Stimulated activated memory B cell treated with anti-CD40 and anti-IgM and Interleukin-4, amounts not matched to agents 10 μg/mL and 1 μg/mL and 100 μg/mL, for 72 hours (primary cell): ENCODE measurements around the gene MFAP3.
"Not testable (repeated sequence)": the region's sequence is repeated elsewhere in the genome, so short reads cannot be mapped to it uniquely, and the experiment has no call there.

Source experiments
- ATAC-seq: fragments of 150-1000 bp; cut with Tn5 transposase; 2 replicates; pipeline ENCODE4 v1.10.0; 2021
- H3K27ac Mint-ChIP-seq: one replicate; pipeline ENCODE4 v1.8.0; 2022; ENCODE audit warnings: mild to moderate bottlenecking, mixed read lengths
- H3K27me3 Mint-ChIP-seq: one replicate; pipeline ENCODE4 v1.8.0; 2022; ENCODE audit warnings: mixed read lengths
- H3K36me3 Mint-ChIP-seq: one replicate; pipeline ENCODE4 v1.8.0; 2022; ENCODE audit warnings: mixed read lengths
- H3K4me1 Mint-ChIP-seq: one replicate; pipeline ENCODE4 v1.8.0; 2022; ENCODE audit warnings: mixed read lengths
- H3K4me3 Mint-ChIP-seq: one replicate; pipeline ENCODE4 v1.8.0; 2022; ENCODE audit warnings: mild to moderate bottlenecking, moderate library complexity, mixed read lengths
- H3K9me3 Mint-ChIP-seq: one replicate; pipeline ENCODE4 v1.8.0; 2022; ENCODE audit warnings: mixed read lengths

Gene MFAP3

DNA sequence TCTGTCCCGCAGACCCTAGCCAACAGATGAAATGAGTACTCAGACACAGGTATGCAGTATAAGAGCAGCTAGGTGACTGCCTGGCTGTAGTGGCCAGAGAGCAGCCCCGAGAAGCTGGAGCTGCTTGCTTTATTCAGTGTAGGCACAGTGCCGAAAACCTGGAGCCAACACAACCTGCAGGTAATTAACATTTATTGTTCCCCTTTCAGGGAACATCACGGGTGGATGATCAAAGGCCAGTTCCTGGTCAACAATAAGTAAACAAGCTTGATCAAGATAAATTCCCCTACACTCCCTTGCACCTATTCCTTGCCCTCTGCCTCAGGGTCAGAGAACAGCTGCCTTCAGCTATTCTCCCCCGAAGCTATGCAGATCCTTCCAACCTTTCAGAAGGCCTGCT, 31.1 kb downstream of the MFAP3 start:
- not testable (repeated sequence) for H3K27me3 Mint-ChIP-seq, H3K9me3 Mint-ChIP-seq, ATAC-seq, H3K4me1 Mint-ChIP-seq, H3K4me3 Mint-ChIP-seq, H3K36me3 Mint-ChIP-seq, H3K27ac Mint-ChIP-seq

- Mint-ChIP-seq H3K36me3 (no peaks in the 10 kb centered on the region), H3K27me3 (peaks cover 8% of the 10 kb centered on the region), H3K9me3 (no peaks in the 10 kb centered on the region), H3K4me1 (peaks cover 8% of the 10 kb centered on the region), H3K27ac (no peak overlapping the region), H3K4me3 (no peak overlapping the region)
- no peak for ATAC-seq
Measured at GRCh38 chr5:154071799-154072413, 33.1 kb downstream of the MFAP3 start.

- H3K27me3 Mint-ChIP-seq, result peaks cover 8% of the 10 kb centered on the region
- peak; percentile 92 for ATAC-seq
- H3K27ac Mint-ChIP-seq, result no peak overlapping the region
- peaks cover 8% of the 10 kb centered on the region for H3K4me1 Mint-ChIP-seq
- no peak overlapping the region for H3K4me3 Mint-ChIP-seq
- H3K9me3 Mint-ChIP-seq, result no peaks in the 10 kb centered on the region
- no peaks in the 10 kb centered on the region for H3K36me3 Mint-ChIP-seq
Measured at GRCh38 chr5:154072414-154073171, 33.8 kb downstream of the MFAP3 start.

DNA sequence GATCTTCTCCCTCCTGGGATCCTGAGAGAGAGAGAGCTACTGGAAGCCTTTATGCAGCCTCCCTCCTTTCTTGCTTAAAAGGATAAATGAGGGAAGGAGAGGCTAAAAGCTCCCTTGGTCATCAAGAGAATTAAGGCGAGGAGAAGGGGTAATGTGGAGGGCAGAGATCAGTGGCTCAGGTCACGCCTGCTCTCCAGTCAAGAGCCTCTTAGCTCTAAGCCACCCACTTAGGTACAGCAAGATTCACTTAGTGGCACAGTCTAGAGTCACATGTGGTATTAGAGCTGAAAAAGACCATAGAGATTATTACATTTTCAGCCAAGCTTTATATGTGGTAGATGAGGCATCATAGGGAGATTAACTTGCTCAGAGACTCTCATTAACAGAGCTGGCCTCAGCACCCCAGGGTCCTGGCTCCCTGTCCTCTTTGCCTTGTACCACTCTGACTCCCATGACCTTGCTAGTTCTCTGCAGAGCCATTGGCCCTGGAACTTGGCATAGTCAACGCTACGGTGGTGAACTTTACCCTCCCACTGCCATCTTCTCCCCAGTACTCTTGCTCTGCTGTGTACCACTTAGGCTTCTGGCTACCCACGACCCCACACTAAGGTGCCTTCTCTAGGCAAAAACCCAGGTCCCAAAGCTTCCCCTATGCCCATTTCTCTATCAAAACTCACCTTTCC, 37.6 kb downstream of the MFAP3 start:
- H3K9me3 Mint-ChIP-seq, result no peaks in the 10 kb centered on the region
- no peak overlapping the region for H3K27ac Mint-ChIP-seq
- H3K36me3 Mint-ChIP-seq, result no peaks in the 10 kb centered on the region
- H3K4me3 Mint-ChIP-seq, result no peak overlapping the region
- H3K27me3 Mint-ChIP-seq, result no peaks in the 10 kb centered on the region
- ATAC-seq, result no peak
- H3K4me1 Mint-ChIP-seq, result peaks cover 8% of the 10 kb centered on the region

GRCh38 chr5:154077696-154078095, 38.9 kb downstream of the MFAP3 start:
- no peak overlapping the region for H3K27ac Mint-ChIP-seq
- no peak overlapping the region for H3K4me3 Mint-ChIP-seq
- H3K4me1 Mint-ChIP-seq, result no peaks in the 10 kb centered on the region
- H3K36me3 Mint-ChIP-seq, result no peaks in the 10 kb centered on the region
- H3K27me3 Mint-ChIP-seq, result no peaks in the 10 kb centered on the region
- H3K9me3 Mint-ChIP-seq, result no peaks in the 10 kb centered on the region
- no peak for ATAC-seq

DNA sequence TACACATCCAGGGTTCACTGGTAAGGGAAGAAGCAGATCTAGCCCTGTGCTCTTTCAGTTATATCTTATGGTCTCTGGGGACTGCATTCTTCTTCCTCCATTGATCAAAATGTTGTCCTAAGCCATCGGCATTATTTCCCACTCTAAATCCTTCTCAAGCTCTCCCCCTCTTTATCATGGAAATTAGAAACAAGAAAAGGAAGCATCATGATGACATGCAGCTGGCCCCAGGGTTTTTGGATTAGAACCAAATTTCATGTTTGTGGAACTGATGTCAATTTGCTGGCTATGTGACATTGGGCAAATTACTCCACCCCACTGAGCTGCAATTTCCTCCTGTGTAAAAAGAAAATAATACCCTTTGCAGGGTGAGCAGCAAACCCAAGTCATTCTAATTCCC, 39.5 kb downstream of the MFAP3 start:
- H3K36me3 Mint-ChIP-seq, result no peaks in the 10 kb centered on the region
- ATAC-seq, result no peak
- no peaks in the 10 kb centered on the region for H3K4me1 Mint-ChIP-seq
- no peak overlapping the region for H3K4me3 Mint-ChIP-seq
- H3K27ac Mint-ChIP-seq, result no peak overlapping the region
- H3K27me3 Mint-ChIP-seq, result no peaks in the 10 kb centered on the region
- no peaks in the 10 kb centered on the region for H3K9me3 Mint-ChIP-seq

DNA sequence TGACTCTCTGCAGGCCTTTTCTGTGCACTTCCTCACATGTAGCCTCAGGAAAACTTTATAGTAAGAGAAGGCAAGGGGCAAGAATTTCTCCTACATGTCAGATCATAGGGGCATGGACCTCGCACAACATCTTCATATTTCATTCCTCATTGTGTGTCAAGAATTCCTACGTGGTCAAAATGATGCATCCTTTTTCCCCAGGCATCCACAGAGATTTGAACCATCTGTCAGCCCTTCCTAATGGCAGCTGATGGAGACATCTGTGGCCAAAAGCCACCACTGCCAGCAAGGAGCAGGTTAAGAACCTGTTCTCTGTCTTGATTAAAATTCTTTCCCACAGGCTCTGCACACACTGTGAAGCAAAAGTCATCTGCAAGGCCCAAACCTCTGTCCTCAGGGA, 42.5 kb downstream of the MFAP3 start:
- no peak overlapping the region for H3K4me3 Mint-ChIP-seq
- peak; percentile 9 for ATAC-seq
- H3K36me3 Mint-ChIP-seq, result no peaks in the 10 kb centered on the region
- no peak overlapping the region for H3K27ac Mint-ChIP-seq
- H3K9me3 Mint-ChIP-seq, result no peaks in the 10 kb centered on the region
- H3K4me1 Mint-ChIP-seq, result no peaks in the 10 kb centered on the region
- H3K27me3 Mint-ChIP-seq, result no peaks in the 10 kb centered on the region

DNA sequence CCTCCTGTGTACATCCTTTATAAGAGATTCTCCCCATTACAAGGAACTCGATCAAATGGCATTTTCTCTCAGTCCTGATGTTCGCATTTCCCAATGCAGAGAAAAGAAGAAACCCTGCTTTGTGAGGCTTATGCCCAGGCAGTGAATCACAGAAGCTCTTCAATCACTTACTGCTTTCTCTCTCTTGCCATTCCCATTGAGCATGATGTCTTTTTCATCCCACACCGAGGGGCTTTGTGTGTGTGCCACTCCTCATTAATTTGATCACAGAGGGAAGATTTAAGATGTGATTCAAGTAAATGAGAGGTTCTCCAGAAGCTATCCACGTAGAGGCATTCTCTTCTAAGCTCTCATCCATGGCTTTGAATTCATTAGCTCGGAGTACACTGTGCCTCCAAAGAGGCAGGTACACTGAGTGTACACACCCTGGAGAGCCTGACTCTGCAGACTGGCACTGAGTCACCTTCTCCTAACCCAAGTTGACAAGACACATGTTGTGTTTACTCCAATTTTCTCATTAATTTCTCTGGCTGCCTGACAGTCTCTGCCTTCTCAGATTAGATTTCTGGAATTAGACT, 45.4 kb downstream of the MFAP3 start:
- ATAC-seq, result no peak
- no peak overlapping the region for H3K4me3 Mint-ChIP-seq
- no peaks in the 10 kb centered on the region for H3K27me3 Mint-ChIP-seq
- no peaks in the 10 kb centered on the region for H3K36me3 Mint-ChIP-seq
- H3K4me1 Mint-ChIP-seq, result no peaks in the 10 kb centered on the region
- no peak overlapping the region for H3K27ac Mint-ChIP-seq
- H3K9me3 Mint-ChIP-seq, result no peaks in the 10 kb centered on the region

DNA sequence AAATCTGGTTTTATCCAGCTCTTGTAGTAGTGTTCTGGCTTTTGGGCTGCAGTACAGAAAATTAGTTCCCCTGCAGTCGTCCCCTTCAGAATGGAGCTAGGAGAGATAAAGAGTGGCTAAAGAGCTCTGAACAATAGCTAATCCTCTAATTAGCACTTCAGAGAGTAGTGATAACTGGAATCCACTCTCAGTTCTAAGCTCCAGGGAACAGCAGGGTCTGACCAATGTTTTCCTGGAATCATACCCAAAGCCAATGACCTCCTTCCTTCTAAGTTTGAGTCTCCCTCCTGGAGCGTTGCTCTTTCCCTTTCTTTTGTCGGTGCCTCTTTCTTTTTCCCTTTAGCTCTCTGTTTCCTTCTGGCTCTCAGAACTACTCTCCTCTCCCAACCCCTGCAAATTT, 47.4 kb downstream of the MFAP3 start:
- H3K27ac Mint-ChIP-seq, result no peak overlapping the region
- no peak for ATAC-seq

GRCh38 chr5:154086641-154087040, 47.9 kb downstream of the MFAP3 start:
- Mint-ChIP-seq H3K9me3 (no peaks in the 10 kb centered on the region), H3K27me3 (peaks cover 4% of the 10 kb centered on the region), H3K4me1 (no peaks in the 10 kb centered on the region), H3K4me3 (no peak overlapping the region), H3K36me3 (no peaks in the 10 kb centered on the region), H3K27ac (no peak overlapping the region)
- no peak for ATAC-seq

More for the DNA sequence above, 47.4 kb downstream of the MFAP3 start:
- H3K9me3 Mint-ChIP-seq, result no peaks in the 10 kb centered on the region
- H3K4me1 Mint-ChIP-seq, result no peaks in the 10 kb centered on the region
- no peaks in the 10 kb centered on the region for H3K36me3 Mint-ChIP-seq
- H3K27me3 Mint-ChIP-seq, result no peaks in the 10 kb centered on the region
- H3K4me3 Mint-ChIP-seq, result no peak overlapping the region

DNA sequence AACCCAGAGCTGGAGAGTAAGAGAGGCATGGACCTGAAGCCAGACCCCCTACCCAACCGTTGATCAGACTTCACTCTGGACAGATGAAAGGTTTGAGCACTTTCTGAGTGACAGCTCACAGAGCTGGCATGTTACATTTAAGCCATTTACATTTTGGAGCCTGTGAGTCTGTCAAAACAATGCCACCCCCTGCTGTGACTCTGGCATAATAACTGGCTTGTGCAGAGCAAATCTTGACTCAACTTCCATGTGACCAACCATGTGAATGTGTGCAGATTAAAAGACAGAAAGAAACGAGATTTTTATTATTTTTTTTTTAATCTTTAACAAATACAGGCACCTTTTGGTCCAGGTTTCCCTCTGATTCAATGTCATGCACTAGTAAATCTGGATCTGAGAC, 48.5 kb downstream of the MFAP3 start:
- no peak overlapping the region for H3K27ac Mint-ChIP-seq
- H3K4me1 Mint-ChIP-seq, result no peaks in the 10 kb centered on the region
- no peak overlapping the region for H3K4me3 Mint-ChIP-seq
- no peak for ATAC-seq
- H3K36me3 Mint-ChIP-seq, result no peaks in the 10 kb centered on the region
- no peaks in the 10 kb centered on the region for H3K9me3 Mint-ChIP-seq
- peaks cover 9% of the 10 kb centered on the region for H3K27me3 Mint-ChIP-seq

- Mint-ChIP-seq H3K27me3 (peaks cover 9% of the 10 kb centered on the region), H3K4me3 (no peak overlapping the region), H3K36me3 (no peaks in the 10 kb centered on the region), H3K9me3 (no peaks in the 10 kb centered on the region), H3K27ac (no peak overlapping the region), H3K4me1 (no peaks in the 10 kb centered on the region)
- no peak for ATAC-seq
Measured at GRCh38 chr5:154088801-154089200, 50.0 kb downstream of the MFAP3 start.

DNA sequence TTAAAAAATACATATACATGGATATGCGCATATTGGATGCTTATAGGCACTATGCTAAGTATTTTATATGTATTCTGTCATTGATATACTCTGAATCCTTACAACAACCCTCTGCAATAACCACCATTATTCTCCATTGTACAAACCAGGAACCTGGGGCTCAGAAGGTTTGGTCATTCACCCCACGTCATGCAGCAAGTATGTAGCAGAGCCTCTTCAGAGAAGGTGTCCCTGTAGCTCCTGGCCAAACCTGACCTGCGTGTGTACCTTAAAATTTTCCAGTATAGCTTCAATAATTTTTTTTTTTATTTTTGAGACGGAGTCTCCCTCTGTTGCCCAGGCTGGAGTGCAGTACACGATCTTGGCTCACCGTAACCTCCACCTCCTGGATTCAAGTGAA, 51.9 kb downstream of the MFAP3 start:
- no peak overlapping the region for H3K4me3 Mint-ChIP-seq
- no peaks in the 10 kb centered on the region for H3K4me1 Mint-ChIP-seq
- H3K9me3 Mint-ChIP-seq, result no peaks in the 10 kb centered on the region
- no peaks in the 10 kb centered on the region for H3K36me3 Mint-ChIP-seq
- no peak for ATAC-seq
- no peak overlapping the region for H3K27ac Mint-ChIP-seq
- H3K27me3 Mint-ChIP-seq, result peaks cover 27% of the 10 kb centered on the region

GRCh38 chr5:154092356-154093141, 53.8 kb downstream of the MFAP3 start:
- H3K27ac Mint-ChIP-seq, result no peak overlapping the region
- H3K4me1 Mint-ChIP-seq, result no peaks in the 10 kb centered on the region
- H3K27me3 Mint-ChIP-seq, result peaks cover 31% of the 10 kb centered on the region
- no peak overlapping the region for H3K4me3 Mint-ChIP-seq
- no peak for ATAC-seq
- H3K36me3 Mint-ChIP-seq, result no peaks in the 10 kb centered on the region
- no peaks in the 10 kb centered on the region for H3K9me3 Mint-ChIP-seq

- H3K36me3 Mint-ChIP-seq, result no peaks in the 10 kb centered on the region
- no peak for ATAC-seq
- H3K4me3 Mint-ChIP-seq, result no peak overlapping the region
- no peaks in the 10 kb centered on the region for H3K4me1 Mint-ChIP-seq
- H3K9me3 Mint-ChIP-seq, result no peaks in the 10 kb centered on the region
- peaks cover 31% of the 10 kb centered on the region for H3K27me3 Mint-ChIP-seq
- H3K27ac Mint-ChIP-seq, result no peak overlapping the region
Measured at GRCh38 chr5:154093142-154093532, 54.4 kb downstream of the MFAP3 start.
